ENCODE data around the gene TAS2R9. TPM values are rescaled to one million over a fixed set of nuclear protein-coding genes. Genes with fewer than 3 reads are reported as not detected.

TAS2R9 gene
- total RNA-seq, 6 experiments from 2014 or later, result not detected

DNA sequence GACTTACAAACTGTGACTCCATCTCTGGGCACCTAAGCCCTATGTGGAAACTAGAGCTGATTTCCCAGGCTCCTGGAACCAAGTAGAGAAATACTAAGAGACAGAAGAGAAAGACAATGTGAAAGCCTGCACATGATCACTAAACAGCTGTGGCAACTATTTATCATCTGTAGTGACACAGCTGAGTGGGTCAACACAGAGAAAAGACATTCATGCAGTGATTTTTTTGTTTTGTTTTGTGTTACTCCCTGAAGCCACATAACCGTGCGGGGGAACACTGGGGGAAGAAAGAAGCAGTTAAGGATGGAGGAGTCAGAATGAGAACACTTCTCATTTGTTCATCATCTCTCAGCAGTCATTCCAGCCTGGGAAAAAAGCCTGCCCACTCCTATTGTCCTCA, 37.8 kb upstream of the TAS2R9 start:
- H3K36me3 Mint-ChIP-seq (ENCODE audit: low read depth), result peaks cover 9% of the 10 kb centered on the region; the same call in 1 of the 2 replicates
- DNase-seq, result no peak
- no peaks in the 10 kb centered on the region for H3K4me1 Mint-ChIP-seq (ENCODE audit: low read depth)
- no peaks in the 10 kb centered on the region for H3K9me3 Mint-ChIP-seq
- H3K27me3 Mint-ChIP-seq (ENCODE audit: insufficient read depth), result no peaks in the 10 kb centered on the region
- TF ChIP-seq, protein P1, sequence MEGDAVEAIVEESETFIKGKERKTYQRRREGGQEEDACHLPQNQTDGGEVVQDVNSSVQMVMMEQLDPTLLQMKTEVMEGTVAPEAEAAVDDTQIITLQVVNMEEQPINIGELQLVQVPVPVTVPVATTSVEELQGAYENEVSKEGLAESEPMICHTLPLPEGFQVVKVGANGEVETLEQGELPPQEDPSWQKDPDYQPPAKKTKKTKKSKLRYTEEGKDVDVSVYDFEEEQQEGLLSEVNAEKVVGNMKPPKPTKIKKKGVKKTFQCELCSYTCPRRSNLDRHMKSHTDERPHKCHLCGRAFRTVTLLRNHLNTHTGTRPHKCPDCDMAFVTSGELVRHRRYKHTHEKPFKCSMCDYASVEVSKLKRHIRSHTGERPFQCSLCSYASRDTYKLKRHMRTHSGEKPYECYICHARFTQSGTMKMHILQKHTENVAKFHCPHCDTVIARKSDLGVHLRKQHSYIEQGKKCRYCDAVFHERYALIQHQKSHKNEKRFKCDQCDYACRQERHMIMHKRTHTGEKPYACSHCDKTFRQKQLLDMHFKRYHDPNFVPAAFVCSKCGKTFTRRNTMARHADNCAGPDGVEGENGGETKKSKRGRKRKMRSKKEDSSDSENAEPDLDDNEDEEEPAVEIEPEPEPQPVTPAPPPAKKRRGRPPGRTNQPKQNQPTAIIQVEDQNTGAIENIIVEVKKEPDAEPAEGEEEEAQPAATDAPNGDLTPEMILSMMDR (IDR thresholded peaks at IDR 0.05), result no peak
- no peak overlapping the region for H3K27ac Mint-ChIP-seq
- no peak overlapping the region for H3K4me3 Mint-ChIP-seq

DNA sequence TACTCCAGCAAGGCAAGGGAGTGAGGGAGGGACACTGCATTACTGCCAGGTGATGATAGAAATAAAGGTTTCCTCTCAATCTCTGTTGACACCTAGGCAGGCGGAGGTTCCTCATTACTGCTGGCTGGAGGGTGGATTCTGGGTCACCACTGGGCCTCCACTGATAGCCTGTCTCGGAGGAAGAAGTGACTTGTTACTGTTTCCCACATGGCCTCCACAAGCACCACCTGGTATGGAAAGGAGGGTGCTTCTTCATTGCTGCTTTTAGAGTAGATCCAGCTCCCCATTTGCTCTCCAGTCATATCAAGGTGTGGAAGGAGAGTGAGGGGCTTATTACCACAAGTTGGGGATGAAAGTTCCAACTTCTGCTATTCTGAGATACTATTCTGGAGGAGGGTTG, 32.9 kb upstream of the TAS2R9 start:
- Mint-ChIP-seq H3K27ac (no peak overlapping the region), H3K9me3 (no peaks in the 10 kb centered on the region), H3K27me3 (ENCODE audit: insufficient read depth) (no peaks in the 10 kb centered on the region), H3K36me3 (ENCODE audit: low read depth) (peaks cover 9% of the 10 kb centered on the region; the same call in 1 of the 2 replicates), H3K4me1 (ENCODE audit: low read depth) (no peaks in the 10 kb centered on the region), H3K4me3 (no peak overlapping the region)
- TF ChIP-seq, protein P1 (IDR thresholded peaks at IDR 0.05), result no peak
- no peak for DNase-seq

DNA sequence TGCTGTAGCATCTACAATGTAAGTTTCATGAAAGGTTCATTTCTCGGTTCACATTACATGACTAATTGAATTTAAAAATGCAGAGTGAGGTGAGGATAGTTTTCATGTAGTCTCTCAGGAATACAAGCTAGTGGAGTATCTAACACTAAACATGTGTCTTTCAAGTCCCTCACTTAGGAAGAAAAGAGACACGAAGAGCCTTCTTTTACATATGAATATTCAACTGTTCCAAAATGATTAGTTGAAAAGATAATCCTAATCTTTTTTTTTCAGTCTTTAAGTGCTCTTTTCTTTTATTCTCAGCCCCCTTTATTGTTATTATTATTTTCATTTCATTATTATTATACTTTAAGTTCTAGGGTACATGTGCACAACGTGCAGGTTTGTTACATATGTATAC, 28.5 kb upstream of the TAS2R9 start:
- Mint-ChIP-seq H3K4me3 (no peak overlapping the region), H3K27me3 (ENCODE audit: insufficient read depth) (no peaks in the 10 kb centered on the region; the same call in 1 of the 2 replicates), H3K4me1 (ENCODE audit: low read depth) (no peaks in the 10 kb centered on the region), H3K36me3 (ENCODE audit: low read depth) (no peaks in the 10 kb centered on the region), H3K9me3 (no peaks in the 10 kb centered on the region), H3K27ac (no peak overlapping the region)
- DNase-seq, result no peak
- TF ChIP-seq, protein P1 (IDR thresholded peaks at IDR 0.05), result no peak

DNA sequence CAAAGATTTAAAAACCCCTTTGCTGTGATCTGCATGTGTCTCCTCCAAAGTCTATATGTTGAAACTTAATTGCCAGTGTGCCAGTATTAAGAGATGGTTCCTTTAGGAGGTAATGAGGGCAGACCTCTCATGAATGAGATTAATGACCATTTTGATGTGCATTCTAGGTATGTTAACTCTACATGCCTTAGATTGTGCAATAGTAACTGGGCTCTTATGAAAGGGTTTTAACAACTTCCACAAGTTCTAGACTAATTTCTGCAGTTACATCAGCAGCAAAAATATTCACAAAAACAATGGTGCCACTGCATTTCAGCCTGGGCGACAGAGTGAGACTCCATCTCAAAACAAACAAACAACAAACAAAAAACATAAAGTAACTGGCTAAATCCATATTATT, 20.0 kb upstream of the TAS2R9 start:
- TF ChIP-seq, protein P1 (IDR thresholded peaks at IDR 0.05), result no peak
- no peaks in the 10 kb centered on the region for H3K9me3 Mint-ChIP-seq
- H3K36me3 Mint-ChIP-seq (ENCODE audit: low read depth), result no peaks in the 10 kb centered on the region
- H3K27me3 Mint-ChIP-seq (ENCODE audit: insufficient read depth), result no peaks in the 10 kb centered on the region; the same call in none of the 2 replicates
- H3K4me1 Mint-ChIP-seq (ENCODE audit: low read depth), result peaks cover 9% of the 10 kb centered on the region; the same call in 1 of the 2 replicates
- H3K4me3 Mint-ChIP-seq, result no peak overlapping the region
- DNase-seq, result no peak
- H3K27ac Mint-ChIP-seq, result no peak overlapping the region

DNA sequence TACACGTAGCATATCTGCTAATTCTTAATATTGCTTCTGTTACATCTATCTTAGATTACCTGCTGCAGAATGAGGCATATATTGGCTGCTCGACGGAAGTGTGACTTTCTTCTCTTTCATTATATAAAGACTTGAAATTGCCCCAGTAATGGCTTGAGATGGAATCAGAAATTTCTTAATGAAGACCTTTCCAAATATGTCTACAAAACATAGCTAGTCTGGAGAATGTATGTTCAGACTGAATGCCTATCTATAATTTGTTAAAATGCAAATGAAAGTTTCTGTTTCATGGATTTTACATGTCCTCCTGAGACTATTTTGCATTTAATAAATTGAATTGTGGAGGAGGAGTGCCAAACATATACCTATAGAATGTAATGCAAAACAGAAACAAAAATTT, 16.3 kb upstream of the TAS2R9 start, which contains the start of gene TAS2R10:
TSS of gene TAS2R10 (minus strand) at position 101 of the 400 bp plus-strand sequence. CDS start at position 12, 89 bp downstream.
- H3K27me3 Mint-ChIP-seq (ENCODE audit: insufficient read depth), result no peaks in the 10 kb centered on the region; the same call in 1 of the 2 replicates

More for the DNA sequence above, 16.3 kb upstream of the TAS2R9 start, which contains the start of gene TAS2R10:
- Mint-ChIP-seq H3K4me3 (no peak within 1 kb of the TSS), H3K4me1 (ENCODE audit: low read depth) (peaks cover 12% of the 10 kb centered on the region; the same call in 1 of the 2 replicates), H3K9me3 (no peaks in the 10 kb centered on the region), H3K27ac (no peak within 1 kb of the TSS), H3K36me3 (ENCODE audit: low read depth) (no peaks in the 10 kb centered on the region)
- no peak for DNase-seq
- TF ChIP-seq, protein P1 (IDR thresholded peaks at IDR 0.05), result no peak

All from HFFc6 (cell line).